Measurements from ENCODE around the gene MAP3K2. TPM values are rescaled to one million over a fixed set of nuclear protein-coding genes. Genes with fewer than 3 reads are reported as not detected.

The MAP3K2 gene
- polyA plus RNA-seq, 1 donor: 18.9 TPM

GRCh38 chr2:127283275-127283674, 104.5 kb downstream of the MAP3K2 start:
- DNase-seq: no peak

GRCh38 chr2:127280693-127281092, 107.1 kb downstream of the MAP3K2 start:
- no peak for DNase-seq

- DNase-seq: no peak
Measured at GRCh38 chr2:127279781-127280180, 108.0 kb downstream of the MAP3K2 start.

GRCh38 chr2:127278959-127279358, 108.8 kb downstream of the MAP3K2 start:
- DNase-seq: no peak

- DNase-seq: no peak
Measured at GRCh38 chr2:127277028-127277427, 110.7 kb downstream of the MAP3K2 start.

- DNase-seq: no peak
Measured at GRCh38 chr2:127275789-127276188, 112.0 kb downstream of the MAP3K2 start.

GRCh38 chr2:127275356-127275755, 112.4 kb downstream of the MAP3K2 start:
- no peak for DNase-seq

GRCh38 chr2:127270663-127271062, 117.1 kb downstream of the MAP3K2 start:
- DNase-seq: no peak

- peak; percentile 32 for DNase-seq
Measured at GRCh38 chr2:127261804-127262406, 125.9 kb downstream of the MAP3K2 start.

GRCh38 chr2:127259355-127259754, 128.4 kb downstream of the MAP3K2 start:
- DNase-seq: no peak

GRCh38 chr2:127256866-127257265, 130.9 kb downstream of the MAP3K2 start:
- no peak for DNase-seq

GRCh38 chr2:127256381-127256780, 131.4 kb downstream of the MAP3K2 start:
- DNase-seq: no peak

GRCh38 chr2:127255721-127256120, 132.1 kb downstream of the MAP3K2 start:
- no peak for DNase-seq

- peak; percentile 42 for DNase-seq
Measured at GRCh38 chr2:127255146-127255545, 132.6 kb downstream of the MAP3K2 start.

- no peak for DNase-seq
Measured at GRCh38 chr2:127254386-127254981, 133.3 kb downstream of the MAP3K2 start.

Other genes starting within 250 kb of the MAP3K2 start
- gene CYP27C1, start 167.7 kb downstream of the MAP3K2 start, polyA plus RNA-seq (ENCODE audit: insufficient read length): 5.7 TPM
- 41.8 TPM for gene ERCC3, start 93.8 kb downstream of the MAP3K2 start, polyA plus RNA-seq (ENCODE audit: insufficient read length)
- gene PROC, start 30.5 kb upstream of the MAP3K2 start, polyA plus RNA-seq (ENCODE audit: insufficient read length): 0.93 TPM
- 41.8 TPM for gene IWS1, start 138.5 kb upstream of the MAP3K2 start, polyA plus RNA-seq (ENCODE audit: insufficient read length)
- gene MYO7B, start 147.7 kb upstream of the MAP3K2 start, polyA plus RNA-seq (ENCODE audit: insufficient read length): 1.4 TPM